Measurements from ENCODE around the gene RCOR1.

GRCh38 chr14:102693006-102693755 lies 100.7 kb downstream of the RCOR1 start:
- no peak for TF ChIP-seq EZH2 (IDR thresholded peaks at IDR 0.05; ENCODE audit: borderline replicate concordance, low read depth, low read length, poor library complexity, severe bottlenecking)
- TF ChIP-seq CTCF (conservative IDR thresholded peaks at IDR 0.05; ENCODE audit: low read depth, low read length) = no peak
